Medulla oblongata (tissue), 1 donor: ENCODE results near the gene EXOC4.

Source experiments
- DNase-seq: peaks from one replicate; pipeline ENCODE4 v3.0.0-alpha.2; 2015; ENCODE audit errors: extremely low spot score

The EXOC4 gene

GRCh38 chr7:134024739-134025138, 771.9 kb downstream of the EXOC4 start:
- peak; percentile 40 for DNase-seq

GRCh38 chr7:134028853-134029252, 776.0 kb downstream of the EXOC4 start:
- DNase-seq: no peak

GRCh38 chr7:134029743-134030142, 776.9 kb downstream of the EXOC4 start:
- DNase-seq: no peak

GRCh38 chr7:134030460-134030865, 777.6 kb downstream of the EXOC4 start:
- DNase-seq: no peak

- DNase-seq: no peak
These were observed 779.1 kb downstream of the EXOC4 start for GRCh38 chr7:134031835-134032617.

- no peak for DNase-seq
These were observed 781.8 kb downstream of the EXOC4 start for GRCh38 chr7:134034652-134035051.

GRCh38 chr7:134037991-134038390, 785.1 kb downstream of the EXOC4 start:
- no peak for DNase-seq

GRCh38 chr7:134040988-134041387, 788.1 kb downstream of the EXOC4 start:
- no peak for DNase-seq

GRCh38 chr7:134041477-134041876, 788.6 kb downstream of the EXOC4 start:
- DNase-seq: no peak

- no peak for DNase-seq
These were observed 789.4 kb downstream of the EXOC4 start for GRCh38 chr7:134042307-134042706.

GRCh38 chr7:134044682-134045081, 791.8 kb downstream of the EXOC4 start:
- no peak for DNase-seq

- no peak for DNase-seq
These were observed 792.8 kb downstream of the EXOC4 start for GRCh38 chr7:134045716-134046115.

- DNase-seq: no peak
These were observed 793.8 kb downstream of the EXOC4 start for GRCh38 chr7:134046594-134047128.

GRCh38 chr7:134047675-134048074, 794.8 kb downstream of the EXOC4 start:
- no peak for DNase-seq

GRCh38 chr7:134048166-134048565, 795.3 kb downstream of the EXOC4 start:
- DNase-seq: no peak

GRCh38 chr7:134051020-134051419, 798.1 kb downstream of the EXOC4 start:
- no peak for DNase-seq

- no peak for DNase-seq
These were observed 803.9 kb downstream of the EXOC4 start for GRCh38 chr7:134056816-134057215.

GRCh38 chr7:134058521-134058920, 805.6 kb downstream of the EXOC4 start:
- DNase-seq: no peak

- DNase-seq: no peak
These were observed 806.1 kb downstream of the EXOC4 start for GRCh38 chr7:134058980-134059379.

- no peak for DNase-seq
These were observed 807.0 kb downstream of the EXOC4 start for GRCh38 chr7:134059921-134060320.

GRCh38 chr7:134060874-134061273, 808.0 kb downstream of the EXOC4 start:
- peak; percentile 13 for DNase-seq

GRCh38 chr7:134062460-134062859, 809.6 kb downstream of the EXOC4 start:
- DNase-seq: no peak

GRCh38 chr7:134065415-134065814, 812.5 kb downstream of the EXOC4 start:
- DNase-seq: no peak

- no peak for DNase-seq
These were observed 814.3 kb downstream of the EXOC4 start for GRCh38 chr7:134067164-134067563.
